Parathyroid adenoma (tissue), 2 donors: ENCODE measurements around the gene LZTS3.
"Not testable (repeated sequence)": the region's sequence is repeated elsewhere in the genome, so short reads cannot be mapped to it uniquely, and the experiment has no call there.

ENCODE experiments used
- H2AFZ ChIP-seq: fragments of 300-600 bp; sonication (generic); one replicate; pipeline ENCODE4 v1.7.0; 2017; ENCODE audit warnings: antibody characterized with exemption, mild to moderate bottlenecking
- H3K27ac ChIP-seq: fragments of 300-600 bp; sonication (generic); one replicate; pipeline ENCODE4 v1.7.0; 2017
- H3K27me3 ChIP-seq: fragments of 300-600 bp; sonication (generic); one replicate; pipeline ENCODE4 v1.7.0; 2017; ENCODE audit warnings: low read length; ENCODE audit not compliant: control insufficient read depth, insufficient read depth
- H3K36me3 ChIP-seq: fragments of 300-600 bp; sonication (generic); one replicate; pipeline ENCODE4 v1.7.0; 2017; ENCODE audit warnings: low read length; ENCODE audit not compliant: control insufficient read depth, insufficient read depth
- H3K4me1 ChIP-seq: fragments of 300-600 bp; sonication (generic); one replicate; pipeline ENCODE4 v1.7.0; 2017; ENCODE audit warnings: control low read depth
- H3K4me2 ChIP-seq: fragments of 300-600 bp; sonication (generic); one replicate; pipeline ENCODE4 v1.7.0; 2017; ENCODE audit warnings: low read length
- H3K4me3 ChIP-seq: fragments of 300-600 bp; sonication (generic); one replicate; pipeline ENCODE4 v1.7.0; 2017; ENCODE audit warnings: low read depth, low read length
- H3K79me2 ChIP-seq: fragments of 300-600 bp; sonication (generic); one replicate; pipeline ENCODE4 v1.7.0; 2017; ENCODE audit warnings: control low read depth
- H3K9ac ChIP-seq: fragments of 300-600 bp; sonication (generic); one replicate; pipeline ENCODE4 v1.7.0; 2017; ENCODE audit warnings: mild to moderate bottlenecking
- H3K9me3 ChIP-seq: fragments of 300-600 bp; sonication (generic); one replicate; pipeline ENCODE4 v1.7.0; 2017; ENCODE audit warnings: low read length; ENCODE audit not compliant: control insufficient read depth
- CTCF ChIP-seq: fragments of 300-600 bp; sonication (generic); IDR thresholded peaks from one replicate; pipeline ENCODE4 v1.7.0; 2017; ENCODE audit warnings: antibody characterized with exemption, mild to moderate bottlenecking
- donor health status: primary hyperparathyroidism.

Gene LZTS3

GRCh38 chr20:3172933-3173609 lies at the start of gene LZTS3:
Gene LZTS3, minus strand, starts transcription at chr20:3173549. Its CDS starts 6,386 bp downstream, at chr20:3167163.
- Histone ChIP-seq H3K79me2 (no peaks in the 10 kb centered on the region), H3K4me3 (peak within 1 kb of the TSS; percentile 95), H3K4me1 (peaks cover 12% of the 10 kb centered on the region), H2AFZ (peak within 1 kb of the TSS; percentile 99), H3K4me2 (peak within 1 kb of the TSS; percentile 100), H3K36me3 (no peaks in the 10 kb centered on the region), H3K9ac (peak within 1 kb of the TSS; percentile 67), H3K27ac (peak within 1 kb of the TSS; percentile 60), H3K9me3 (no peaks in the 10 kb centered on the region), H3K27me3 (no peaks in the 10 kb centered on the region)
- no peak for TF ChIP-seq CTCF

- Histone ChIP-seq H3K4me3 (no peak overlapping the region), H3K4me1 (no peaks in the 10 kb centered on the region), H3K4me2 (no peak overlapping the region), H3K36me3 (no peaks in the 10 kb centered on the region), H3K9ac (no peak overlapping the region), H2AFZ (no peak overlapping the region), H3K27me3 (no peaks in the 10 kb centered on the region), H3K79me2 (no peaks in the 10 kb centered on the region), H3K27ac (no peak overlapping the region), H3K9me3 (no peaks in the 10 kb centered on the region)
- TF ChIP-seq CTCF: no peak
Observed at GRCh38 chr20:3221398-3222226, 48.3 kb upstream of the LZTS3 start.

GRCh38 chr20:3218307-3218988 lies 45.1 kb upstream of the LZTS3 start:
- peak overlapping the region; percentile 51 for H2AFZ ChIP-seq
- H3K27ac ChIP-seq: no peak overlapping the region
- no peaks in the 10 kb centered on the region for H3K4me1 ChIP-seq
- no peak overlapping the region for H3K9ac ChIP-seq
- H3K4me3 ChIP-seq: no peak overlapping the region
- no peak overlapping the region for H3K4me2 ChIP-seq
- H3K79me2 ChIP-seq: no peaks in the 10 kb centered on the region
- peak; percentile 93 for TF ChIP-seq CTCF
- no peaks in the 10 kb centered on the region for H3K27me3 ChIP-seq
- H3K9me3 ChIP-seq: no peaks in the 10 kb centered on the region
- H3K36me3 ChIP-seq: no peaks in the 10 kb centered on the region

GRCh38 chr20:3215359-3215917 lies 42.1 kb upstream of the LZTS3 start:
- not testable (repeated sequence) for H3K36me3 ChIP-seq, H2AFZ ChIP-seq, H3K4me2 ChIP-seq, H3K27ac ChIP-seq, H3K27me3 ChIP-seq, H3K79me2 ChIP-seq, H3K4me3 ChIP-seq, H3K9ac ChIP-seq, H3K4me1 ChIP-seq, H3K9me3 ChIP-seq

- H3K4me3 ChIP-seq: no peak overlapping the region
- no peak for TF ChIP-seq CTCF
- H3K9ac ChIP-seq: no peak overlapping the region
Observed at GRCh38 chr20:3213226-3213625, 39.9 kb upstream of the LZTS3 start.

More at GRCh38 chr20:3213226-3213625, 39.9 kb upstream of the LZTS3 start:
- no peak overlapping the region for H2AFZ ChIP-seq
- no peaks in the 10 kb centered on the region for H3K27me3 ChIP-seq
- no peaks in the 10 kb centered on the region for H3K9me3 ChIP-seq
- no peaks in the 10 kb centered on the region for H3K79me2 ChIP-seq
- H3K36me3 ChIP-seq: no peaks in the 10 kb centered on the region
- no peaks in the 10 kb centered on the region for H3K4me1 ChIP-seq
- no peak overlapping the region for H3K27ac ChIP-seq
- H3K4me2 ChIP-seq: no peak overlapping the region
